Astrocyte (in vitro differentiated cells and primary cell): ENCODE measurements around the gene CD200R1. TPM values are rescaled to one million over a fixed set of nuclear protein-coding genes. Genes with fewer than 3 reads are reported as not detected.

Experiments
- DNase-seq: peaks from one replicate; pipeline ENCODE4 v3.0.0-alpha.2; 2010; ENCODE audit warnings: low read depth
- FAIRE-seq: peaks from 2 replicates; lab custom pipeline; 2011; peaks lifted over from hg19 to GRCh38; lab: Jason Lieb, UNC
- H2AFZ ChIP-seq: 2 replicates; pipeline ENCODE4 v1.6.0; 2012; ENCODE audit warnings: low read depth, low read length, inconsistent platforms
- H3K27ac ChIP-seq: 2 replicates; pipeline ENCODE4 v1.5.1; 2011; ENCODE audit warnings: low read depth, low read length, inconsistent platforms
- H3K27me3 ChIP-seq: 2 replicates; pipeline ENCODE4 v1.6.0; 2011; ENCODE audit warnings: low read length, inconsistent platforms; ENCODE audit not compliant: insufficient read depth
- H3K36me3 ChIP-seq: 2 replicates; pipeline ENCODE4 v1.5.1; 2011; ENCODE audit warnings: low read length, inconsistent platforms; ENCODE audit not compliant: insufficient read depth
- H3K4me1 ChIP-seq: 2 replicates; pipeline ENCODE4 v1.5.1; 2011; ENCODE audit warnings: low read length, inconsistent platforms; ENCODE audit not compliant: insufficient read depth
- H3K4me2 ChIP-seq: 2 replicates; pipeline ENCODE4 v1.6.0; 2012; ENCODE audit warnings: low read length, inconsistent platforms
- H3K4me3 ChIP-seq: 2 replicates; pipeline ENCODE4 v1.5.1; 2011; ENCODE audit warnings: low read depth, mild to moderate bottlenecking, low read length, inconsistent platforms; ENCODE audit not compliant: insufficient read depth
- H3K79me2 ChIP-seq: 2 replicates; pipeline ENCODE4 v1.6.0; 2012; ENCODE audit warnings: mild to moderate bottlenecking, low read length, inconsistent platforms; ENCODE audit not compliant: insufficient read depth
- H3K9ac ChIP-seq: 2 replicates; pipeline ENCODE4 v1.6.0; 2012; ENCODE audit warnings: mild to moderate bottlenecking, low read length, inconsistent platforms
- H3K9me3 ChIP-seq: 2 replicates; pipeline ENCODE4 v1.5.1; 2012; ENCODE audit warnings: low read depth, mild to moderate bottlenecking, low read length, inconsistent platforms; ENCODE audit not compliant: insufficient read depth
- H4K20me1 ChIP-seq: 2 replicates; pipeline ENCODE4 v1.6.0; 2012; ENCODE audit warnings: low read length, inconsistent platforms; ENCODE audit not compliant: insufficient read depth
- H3K27ac Mint-ChIP-seq: one replicate; pipeline ENCODE4 v1.8.0; 2021; ENCODE audit warnings: mild to moderate bottlenecking, mixed read lengths; ENCODE audit not compliant: unreplicated experiment
- H3K27me3 Mint-ChIP-seq: one replicate; pipeline ENCODE4 v1.8.0; 2021; ENCODE audit warnings: low read depth, mixed read lengths; ENCODE audit not compliant: unreplicated experiment
- H3K36me3 Mint-ChIP-seq: one replicate; pipeline ENCODE4 v1.8.0; 2021; ENCODE audit warnings: low read depth, mixed read lengths; ENCODE audit not compliant: unreplicated experiment
- H3K4me1 Mint-ChIP-seq: one replicate; pipeline ENCODE4 v1.8.0; 2021; ENCODE audit warnings: low read depth, mixed read lengths; ENCODE audit not compliant: unreplicated experiment
- H3K4me3 Mint-ChIP-seq: one replicate; pipeline ENCODE4 v1.8.0; 2021; ENCODE audit warnings: mild to moderate bottlenecking, moderate library complexity, mixed read lengths; ENCODE audit not compliant: unreplicated experiment
- H3K9me3 Mint-ChIP-seq: one replicate; pipeline ENCODE4 v1.8.0; 2021; ENCODE audit warnings: mild to moderate bottlenecking, mixed read lengths; ENCODE audit not compliant: unreplicated experiment
- CTCF ChIP-seq: IDR thresholded peaks from 2 replicates; pipeline ENCODE4 v1.5.1; 2011; ENCODE audit warnings: low read depth, mild to moderate bottlenecking, inconsistent platforms, low read length, moderate library complexity; ENCODE audit not compliant: insufficient read depth
- EZH2 ChIP-seq: IDR thresholded peaks from 2 replicates; pipeline ENCODE4 v1.6.1; 2012; ENCODE audit warnings: mild to moderate bottlenecking, low read length, inconsistent platforms; ENCODE audit not compliant: insufficient read depth
- total RNA-seq: library from RNA; stranded (reverse); gene quantifications from 2 replicates; pipeline ENCODE4 v1.2.1, GENCODE V29; 2021

Gene CD200R1
- total RNA-seq, 1 donor from 2014 or later, result 0.39 TPM

GRCh38 chr3:112987710-112988334 lies 12.9 kb upstream of the CD200R1 start:
- no peaks in the 10 kb centered on the region for H3K9me3 Mint-ChIP-seq
- no peak overlapping the region for H3K4me2 ChIP-seq
- H3K36me3 ChIP-seq, result no peaks in the 10 kb centered on the region
- H3K27me3 Mint-ChIP-seq, result no peaks in the 10 kb centered on the region
- no peak overlapping the region for H3K27ac ChIP-seq
- peaks cover 11% of the 10 kb centered on the region for H3K4me1 ChIP-seq
- TF ChIP-seq CTCF (no peak), EZH2 (no peak)
- H3K27me3 ChIP-seq, result no peaks in the 10 kb centered on the region
- H3K4me1 Mint-ChIP-seq, result peaks cover 6% of the 10 kb centered on the region
- peaks cover 20% of the 10 kb centered on the region for H3K79me2 ChIP-seq
- DNase-seq, result no peak
- no peak overlapping the region for H3K27ac Mint-ChIP-seq
- H3K36me3 Mint-ChIP-seq, result no peaks in the 10 kb centered on the region
- FAIRE-seq, result no peak
- no peaks in the 10 kb centered on the region for H4K20me1 ChIP-seq
- no peak overlapping the region for H3K4me3 Mint-ChIP-seq
- no peaks in the 10 kb centered on the region for H3K9me3 ChIP-seq
- no peak overlapping the region for H3K4me3 ChIP-seq
- no peak overlapping the region for H2AFZ ChIP-seq
- H3K9ac ChIP-seq, result no peak overlapping the region

DNA sequence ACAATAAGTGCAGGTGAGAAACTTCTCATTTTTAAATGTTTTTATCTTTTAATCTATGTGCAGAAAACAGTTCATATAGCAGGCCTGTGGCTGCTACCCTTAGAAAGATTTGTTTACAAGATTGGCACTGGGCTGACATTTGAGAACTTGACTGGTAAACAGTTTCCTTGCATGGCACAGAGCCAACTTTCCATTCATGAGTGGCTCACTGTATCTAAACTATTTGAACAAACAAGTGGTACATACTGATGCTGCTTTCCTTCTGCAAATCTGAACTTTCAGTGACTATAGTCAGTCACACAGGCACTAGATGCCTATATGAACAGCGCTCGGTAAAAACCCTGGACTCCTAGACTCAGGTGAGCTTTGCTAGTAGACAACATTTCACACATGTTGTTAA lies 9.6 kb upstream of the CD200R1 start:
- no peak overlapping the region for H2AFZ ChIP-seq
- no peak overlapping the region for H3K4me3 ChIP-seq
- H3K27ac ChIP-seq, result no peak overlapping the region
- Mint-ChIP-seq H3K9me3 (no peaks in the 10 kb centered on the region), H3K27me3 (no peaks in the 10 kb centered on the region), H3K4me3 (no peak overlapping the region), H3K36me3 (no peaks in the 10 kb centered on the region), H3K4me1 (peaks cover 5% of the 10 kb centered on the region), H3K27ac (no peak overlapping the region)
- no peak overlapping the region for H3K4me2 ChIP-seq
- no peaks in the 10 kb centered on the region for H3K36me3 ChIP-seq
- H3K9ac ChIP-seq, result no peak overlapping the region
- no peaks in the 10 kb centered on the region for H3K9me3 ChIP-seq
- no peaks in the 10 kb centered on the region for H4K20me1 ChIP-seq
- TF ChIP-seq EZH2 (no peak), CTCF (no peak)
- DNase-seq, result no peak
- no peaks in the 10 kb centered on the region for H3K27me3 ChIP-seq
- no peaks in the 10 kb centered on the region for H3K79me2 ChIP-seq
- FAIRE-seq, result no peak
- no peaks in the 10 kb centered on the region for H3K4me1 ChIP-seq

- no peak for DNase-seq
- H3K4me3 Mint-ChIP-seq, result no peak overlapping the region
- Histone ChIP-seq H4K20me1 (no peaks in the 10 kb centered on the region), H2AFZ (no peak overlapping the region), H3K4me2 (no peak overlapping the region), H3K9ac (no peak overlapping the region), H3K27ac (no peak overlapping the region), H3K4me1 (no peaks in the 10 kb centered on the region), H3K27me3 (no peaks in the 10 kb centered on the region), H3K79me2 (no peaks in the 10 kb centered on the region), H3K9me3 (no peaks in the 10 kb centered on the region), H3K4me3 (no peak overlapping the region), H3K36me3 (no peaks in the 10 kb centered on the region)
- FAIRE-seq, result no peak
- no peak overlapping the region for H3K27ac Mint-ChIP-seq
- H3K36me3 Mint-ChIP-seq, result no peaks in the 10 kb centered on the region
- peaks cover 5% of the 10 kb centered on the region for H3K4me1 Mint-ChIP-seq
- H3K27me3 Mint-ChIP-seq, result no peaks in the 10 kb centered on the region
- no peaks in the 10 kb centered on the region for H3K9me3 Mint-ChIP-seq
- no peak for TF ChIP-seq CTCF
- no peak for TF ChIP-seq EZH2
These were observed 7.8 kb upstream of the CD200R1 start for GRCh38 chr3:112982710-112983109.
